ENCODE measurements around the gene MALRD1.

DNA sequence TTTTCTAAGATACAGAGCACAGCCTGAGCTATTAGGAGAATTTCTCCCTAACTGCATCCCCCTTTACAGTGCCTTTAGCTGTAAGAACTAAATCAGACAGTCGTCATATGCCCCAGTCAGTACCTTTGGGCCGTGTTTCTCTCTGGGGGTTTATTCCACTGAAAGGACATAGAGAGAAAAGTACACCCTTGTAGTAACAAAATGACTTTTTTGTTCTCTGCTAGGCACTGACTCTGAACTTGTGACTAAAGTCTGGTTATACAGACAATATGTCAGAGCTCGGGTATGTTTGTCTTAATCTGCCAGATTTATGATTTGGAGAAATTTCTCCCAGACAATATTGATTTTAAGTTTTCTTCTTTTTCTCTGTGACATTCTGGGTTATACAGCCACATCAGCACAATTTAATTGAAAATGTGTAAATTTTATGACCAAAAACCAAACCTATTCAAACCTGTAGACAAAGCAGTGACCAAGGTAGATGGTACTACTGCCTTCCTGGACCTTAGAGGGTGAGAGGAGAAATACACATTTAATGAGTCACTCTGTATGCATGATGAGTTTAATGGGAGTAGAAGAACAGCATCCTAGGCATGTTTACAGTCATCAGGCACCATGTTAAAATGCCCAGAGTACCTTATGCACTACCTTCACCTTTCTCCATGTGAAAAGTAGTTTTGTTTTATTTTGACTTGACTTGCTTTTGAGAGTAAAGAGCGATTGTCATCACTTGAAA is 611.5 kb downstream of the MALRD1 start:
- TF ChIP-seq, protein P1, sequence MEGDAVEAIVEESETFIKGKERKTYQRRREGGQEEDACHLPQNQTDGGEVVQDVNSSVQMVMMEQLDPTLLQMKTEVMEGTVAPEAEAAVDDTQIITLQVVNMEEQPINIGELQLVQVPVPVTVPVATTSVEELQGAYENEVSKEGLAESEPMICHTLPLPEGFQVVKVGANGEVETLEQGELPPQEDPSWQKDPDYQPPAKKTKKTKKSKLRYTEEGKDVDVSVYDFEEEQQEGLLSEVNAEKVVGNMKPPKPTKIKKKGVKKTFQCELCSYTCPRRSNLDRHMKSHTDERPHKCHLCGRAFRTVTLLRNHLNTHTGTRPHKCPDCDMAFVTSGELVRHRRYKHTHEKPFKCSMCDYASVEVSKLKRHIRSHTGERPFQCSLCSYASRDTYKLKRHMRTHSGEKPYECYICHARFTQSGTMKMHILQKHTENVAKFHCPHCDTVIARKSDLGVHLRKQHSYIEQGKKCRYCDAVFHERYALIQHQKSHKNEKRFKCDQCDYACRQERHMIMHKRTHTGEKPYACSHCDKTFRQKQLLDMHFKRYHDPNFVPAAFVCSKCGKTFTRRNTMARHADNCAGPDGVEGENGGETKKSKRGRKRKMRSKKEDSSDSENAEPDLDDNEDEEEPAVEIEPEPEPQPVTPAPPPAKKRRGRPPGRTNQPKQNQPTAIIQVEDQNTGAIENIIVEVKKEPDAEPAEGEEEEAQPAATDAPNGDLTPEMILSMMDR (IDR thresholded peaks at IDR 0.05; ENCODE audit: insufficient read depth, low read depth, low read length): no peak
- TF ChIP-seq EZH2 (IDR thresholded peaks at IDR 0.05; ENCODE audit: insufficient read depth, low read length): no peak
